ENCODE measurements around the gene KRTAP1-5. TPM values are rescaled to one million over a fixed set of nuclear protein-coding genes. Genes with fewer than 3 reads are reported as not detected.

KRTAP1-5 gene
- total and polyA plus RNA-seq, 10 of the 15 experiments (the other 5 are each of a cell fraction or from before 2014, with no cell fraction given), result not detected

DNA sequence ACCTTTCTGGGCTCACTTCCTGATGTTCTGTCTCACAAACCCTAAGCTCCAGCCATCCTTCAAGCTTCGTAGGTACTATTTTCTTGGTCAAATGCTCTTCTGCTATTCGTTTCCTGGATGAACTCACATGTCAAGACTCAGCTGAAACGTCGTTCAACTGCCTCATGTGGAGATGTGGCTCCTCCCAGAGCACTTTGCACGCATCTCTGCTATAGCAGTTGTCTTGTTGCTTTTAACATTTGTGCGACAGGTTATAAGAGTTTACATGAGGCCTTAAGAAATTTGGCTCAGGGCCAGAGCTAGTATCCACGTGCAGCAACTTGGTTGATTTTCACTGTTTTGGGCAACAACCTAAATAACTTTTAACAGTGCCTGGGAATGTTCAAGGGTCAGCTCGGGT lies 40.1 kb downstream of the KRTAP1-5 start:
- RAD21 ChIA-PET (ENCODE audit: unreplicated experiment), result interaction anchor here (0.6 kb wide), 1 partner anchor 739 kb away, joined by 3 read pairs; no protein-coding TSS in a partner anchor
- Histone ChIP-seq H2AFZ (ENCODE audit: control insufficient read depth, low read depth, low read length) (no peak overlapping the region), H3K9me3 (replicated peaks; ENCODE audit: control insufficient read depth, insufficient read depth, low read length) (no peaks in the 10 kb centered on the region), H3K4me1 (ENCODE audit: control insufficient read depth, insufficient read depth, low read length) (no peaks in the 10 kb centered on the region), H3K27ac (ENCODE audit: control insufficient read depth, insufficient read depth) (no peak overlapping the region), H3K4me3 (no peak overlapping the region), H3K79me2 (ENCODE audit: control insufficient read depth, insufficient read depth, low read length) (no peaks in the 10 kb centered on the region), H3K36me3 (ENCODE audit: control insufficient read depth in 2 of 2, insufficient read depth in 2 of 2, low read length in 1 of 2) (no peaks in the 10 kb centered on the region), H3K9ac (ENCODE audit: control insufficient read depth, insufficient read depth, low read length) (no peak overlapping the region), H3K27me3 (replicated peaks in 1 of 2; ENCODE audit: control insufficient read depth in 2 of 2, insufficient read depth in 2 of 2, low read length in 1 of 2) (peaks cover 0 to 2% of the 10 kb centered on the region in 2 experiments; a peak in 1 of 4 replicates), H4K20me1 (ENCODE audit: control insufficient read depth, insufficient read depth) (no peaks in the 10 kb centered on the region), H3K4me2 (ENCODE audit: control insufficient read depth, insufficient read depth) (no peak overlapping the region)
- no peak for TF ChIP-seq JUND (IDR thresholded peaks at IDR 0.05; ENCODE audit: low read depth, low read length)
- TF ChIP-seq IKZF1 (conservative IDR thresholded peaks at IDR 0.05), result no peak
- TF ChIP-seq CHD4 (IDR thresholded peaks at IDR 0.05), result no peak
- TF ChIP-seq, protein P1, sequence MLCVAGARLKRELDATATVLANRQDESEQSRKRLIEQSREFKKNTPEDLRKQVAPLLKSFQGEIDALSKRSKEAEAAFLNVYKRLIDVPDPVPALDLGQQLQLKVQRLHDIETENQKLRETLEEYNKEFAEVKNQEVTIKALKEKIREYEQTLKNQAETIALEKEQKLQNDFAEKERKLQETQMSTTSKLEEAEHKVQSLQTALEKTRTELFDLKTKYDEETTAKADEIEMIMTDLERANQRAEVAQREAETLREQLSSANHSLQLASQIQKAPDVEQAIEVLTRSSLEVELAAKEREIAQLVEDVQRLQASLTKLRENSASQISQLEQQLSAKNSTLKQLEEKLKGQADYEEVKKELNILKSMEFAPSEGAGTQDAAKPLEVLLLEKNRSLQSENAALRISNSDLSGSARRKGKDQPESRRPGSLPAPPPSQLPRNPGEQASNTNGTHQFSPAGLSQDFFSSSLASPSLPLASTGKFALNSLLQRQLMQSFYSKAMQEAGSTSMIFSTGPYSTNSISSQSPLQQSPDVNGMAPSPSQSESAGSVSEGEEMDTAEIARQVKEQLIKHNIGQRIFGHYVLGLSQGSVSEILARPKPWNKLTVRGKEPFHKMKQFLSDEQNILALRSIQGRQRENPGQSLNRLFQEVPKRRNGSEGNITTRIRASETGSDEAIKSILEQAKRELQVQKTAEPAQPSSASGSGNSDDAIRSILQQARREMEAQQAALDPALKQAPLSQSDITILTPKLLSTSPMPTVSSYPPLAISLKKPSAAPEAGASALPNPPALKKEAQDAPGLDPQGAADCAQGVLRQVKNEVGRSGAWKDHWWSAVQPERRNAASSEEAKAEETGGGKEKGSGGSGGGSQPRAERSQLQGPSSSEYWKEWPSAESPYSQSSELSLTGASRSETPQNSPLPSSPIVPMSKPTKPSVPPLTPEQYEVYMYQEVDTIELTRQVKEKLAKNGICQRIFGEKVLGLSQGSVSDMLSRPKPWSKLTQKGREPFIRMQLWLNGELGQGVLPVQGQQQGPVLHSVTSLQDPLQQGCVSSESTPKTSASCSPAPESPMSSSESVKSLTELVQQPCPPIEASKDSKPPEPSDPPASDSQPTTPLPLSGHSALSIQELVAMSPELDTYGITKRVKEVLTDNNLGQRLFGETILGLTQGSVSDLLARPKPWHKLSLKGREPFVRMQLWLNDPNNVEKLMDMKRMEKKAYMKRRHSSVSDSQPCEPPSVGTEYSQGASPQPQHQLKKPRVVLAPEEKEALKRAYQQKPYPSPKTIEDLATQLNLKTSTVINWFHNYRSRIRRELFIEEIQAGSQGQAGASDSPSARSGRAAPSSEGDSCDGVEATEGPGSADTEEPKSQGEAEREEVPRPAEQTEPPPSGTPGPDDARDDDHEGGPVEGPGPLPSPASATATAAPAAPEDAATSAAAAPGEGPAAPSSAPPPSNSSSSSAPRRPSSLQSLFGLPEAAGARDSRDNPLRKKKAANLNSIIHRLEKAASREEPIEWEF (IDR thresholded peaks at IDR 0.05; ENCODE audit: insufficient replicate concordance, low read depth, low read length), result no peak
- TF ChIP-seq SREBF2 (IDR thresholded peaks at IDR 0.05; ENCODE audit: low read length), result no peak
- TF ChIP-seq RCOR1 (conservative IDR thresholded peaks at IDR 0.05; ENCODE audit: low read depth, low read length), result no peak
- TF ChIP-seq SREBF1 (IDR thresholded peaks at IDR 0.05; ENCODE audit: low read length), result no peak
- TF ChIP-seq SPI1 (IDR thresholded peaks at IDR 0.05; ENCODE audit: borderline replicate concordance, insufficient read depth, low read depth, low read length), result no peak
- TF ChIP-seq CREM (IDR thresholded peaks at IDR 0.05; ENCODE audit: low read depth), result no peak
- no peak for TF ChIP-seq RUNX3 (IDR thresholded peaks at IDR 0.05; ENCODE audit: low read length)
- no peak for TF ChIP-seq STAT3 (IDR thresholded peaks at IDR 0.05; ENCODE audit: low read depth, low read length)
- TF ChIP-seq, protein P2, sequence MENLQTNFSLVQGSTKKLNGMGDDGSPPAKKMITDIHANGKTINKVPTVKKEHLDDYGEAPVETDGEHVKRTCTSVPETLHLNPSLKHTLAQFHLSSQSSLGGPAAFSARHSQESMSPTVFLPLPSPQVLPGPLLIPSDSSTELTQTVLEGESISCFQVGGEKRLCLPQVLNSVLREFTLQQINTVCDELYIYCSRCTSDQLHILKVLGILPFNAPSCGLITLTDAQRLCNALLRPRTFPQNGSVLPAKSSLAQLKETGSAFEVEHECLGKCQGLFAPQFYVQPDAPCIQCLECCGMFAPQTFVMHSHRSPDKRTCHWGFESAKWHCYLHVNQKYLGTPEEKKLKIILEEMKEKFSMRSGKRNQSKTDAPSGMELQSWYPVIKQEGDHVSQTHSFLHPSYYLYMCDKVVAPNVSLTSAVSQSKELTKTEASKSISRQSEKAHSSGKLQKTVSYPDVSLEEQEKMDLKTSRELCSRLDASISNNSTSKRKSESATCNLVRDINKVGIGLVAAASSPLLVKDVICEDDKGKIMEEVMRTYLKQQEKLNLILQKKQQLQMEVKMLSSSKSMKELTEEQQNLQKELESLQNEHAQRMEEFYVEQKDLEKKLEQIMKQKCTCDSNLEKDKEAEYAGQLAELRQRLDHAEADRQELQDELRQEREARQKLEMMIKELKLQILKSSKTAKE (IDR thresholded peaks at IDR 0.05; ENCODE audit: low read depth, poor library complexity, severe bottlenecking), result no peak
- BruUV-seq (replicated peaks), result no TSS peak
- FAIRE-seq (no peak), DNase-seq (ENCODE audit: low read depth, low spot score) (no peak), ATAC-seq (no peak)
- CTCF ChIA-PET, result interaction anchor here (1.1 kb wide), 1 partner anchor 372 kb away, joined by 3 read pairs; no protein-coding TSS in a partner anchor
- in situ Hi-C loops (cut with MboI) (no loop called here), intact Hi-C loops (cut with micrococcal nuclease; ENCODE audit: unreplicated experiment) (no loop called here)
- 19% methylated on average over 8 of the region's 8 CpGs for WGBS (ENCODE audit: insufficient coverage, insufficient replicate concordance, low lambda C conversion rate, missing lambda C conversion rate)
- POLR2A ChIA-PET, result interaction anchor here (1.1 kb wide), 1 partner anchor 168 kb away, joined by 3 read pairs; no protein-coding TSS in a partner anchor
- SMC1A ChIA-PET (ENCODE audit: uncharacterized antibody, unreplicated experiment), result interaction anchor here (0.7 kb wide), 1 partner anchor 281 kb away, joined by 3 read pairs; no protein-coding TSS in a partner anchor

All from GM12878 (cell line).